ENCODE results near the gene GASK1B. TPM values are rescaled to one million over a fixed set of nuclear protein-coding genes. Genes with fewer than 3 reads are reported as not detected.

The GASK1B gene
- total RNA-seq, 1 experiment from 2014 or later = 6.5 TPM

GRCh38 chr4:158197194-158197776 is 24.5 kb upstream of the GASK1B start:
- Histone ChIP-seq H3K9me3 (replicated peaks) (no peaks in the 10 kb centered on the region), H3K4me3 (no peak overlapping the region), H3K27me3 (no peaks in the 10 kb centered on the region), H3K36me3 (no peaks in the 10 kb centered on the region), H3K4me1 (no peaks in the 10 kb centered on the region), H3K27ac (no peak overlapping the region)
- no peak for DNase-seq

GRCh38 chr4:158195297-158195696 is 22.5 kb upstream of the GASK1B start:
- Histone ChIP-seq H3K27me3 (no peaks in the 10 kb centered on the region), H3K36me3 (no peaks in the 10 kb centered on the region), H3K9me3 (replicated peaks) (no peaks in the 10 kb centered on the region), H3K4me1 (no peaks in the 10 kb centered on the region), H3K27ac (no peak overlapping the region), H3K4me3 (no peak overlapping the region)
- no peak for DNase-seq

GRCh38 chr4:158193171-158193749 is 20.4 kb upstream of the GASK1B start:
- no peak overlapping the region for H3K4me3 ChIP-seq
- no peaks in the 10 kb centered on the region for H3K4me1 ChIP-seq
- H3K9me3 ChIP-seq (replicated peaks) = no peaks in the 10 kb centered on the region
- H3K27ac ChIP-seq = no peak overlapping the region
- DNase-seq = peak in 1 of 2 experiments; percentile 26
- no peaks in the 10 kb centered on the region for H3K27me3 ChIP-seq
- H3K36me3 ChIP-seq = no peaks in the 10 kb centered on the region

- no peak for DNase-seq
- Histone ChIP-seq H3K4me3 (no peak overlapping the region), H3K27me3 (no peaks in the 10 kb centered on the region), H3K4me1 (no peaks in the 10 kb centered on the region), H3K36me3 (no peaks in the 10 kb centered on the region), H3K9me3 (replicated peaks) (no peaks in the 10 kb centered on the region), H3K27ac (no peak overlapping the region)
Measured at GRCh38 chr4:158192439-158193158, 19.8 kb upstream of the GASK1B start.

- Histone ChIP-seq H3K9me3 (replicated peaks) (no peaks in the 10 kb centered on the region), H3K27ac (no peak overlapping the region), H3K4me3 (no peak overlapping the region), H3K27me3 (no peaks in the 10 kb centered on the region), H3K4me1 (no peaks in the 10 kb centered on the region), H3K36me3 (no peaks in the 10 kb centered on the region)
- no peak for DNase-seq
Measured at GRCh38 chr4:158190718-158191117, 17.9 kb upstream of the GASK1B start.

GRCh38 chr4:158189422-158189821 is 16.6 kb upstream of the GASK1B start:
- H3K9me3 ChIP-seq (replicated peaks) = no peaks in the 10 kb centered on the region
- H3K4me3 ChIP-seq = no peak overlapping the region
- H3K27me3 ChIP-seq = no peaks in the 10 kb centered on the region
- no peaks in the 10 kb centered on the region for H3K4me1 ChIP-seq
- DNase-seq = no peak
- no peak overlapping the region for H3K27ac ChIP-seq
- no peaks in the 10 kb centered on the region for H3K36me3 ChIP-seq

- H3K4me3 ChIP-seq = no peak overlapping the region
- H3K27ac ChIP-seq = no peak overlapping the region
- H3K36me3 ChIP-seq = no peaks in the 10 kb centered on the region
- no peaks in the 10 kb centered on the region for H3K27me3 ChIP-seq
- H3K4me1 ChIP-seq = no peaks in the 10 kb centered on the region
- no peaks in the 10 kb centered on the region for H3K9me3 ChIP-seq (replicated peaks)
- no peak for DNase-seq
Measured at GRCh38 chr4:158186815-158187214, 14.0 kb upstream of the GASK1B start.

GRCh38 chr4:158182736-158183135 is 9.9 kb upstream of the GASK1B start:
- Histone ChIP-seq H3K27ac (no peak overlapping the region), H3K9me3 (replicated peaks) (no peaks in the 10 kb centered on the region), H3K4me1 (no peaks in the 10 kb centered on the region), H3K27me3 (no peaks in the 10 kb centered on the region), H3K36me3 (no peaks in the 10 kb centered on the region), H3K4me3 (no peak overlapping the region)
- DNase-seq = no peak

GRCh38 chr4:158181906-158182305 is 9.1 kb upstream of the GASK1B start:
- no peaks in the 10 kb centered on the region for H3K27me3 ChIP-seq
- H3K4me3 ChIP-seq = no peak overlapping the region
- DNase-seq = no peak

GRCh38 chr4:158179465-158179864 is 6.6 kb upstream of the GASK1B start:
- Histone ChIP-seq H3K4me3 (no peak overlapping the region), H3K27ac (no peak overlapping the region), H3K27me3 (no peaks in the 10 kb centered on the region)

More at GRCh38 chr4:158181906-158182305, 9.1 kb upstream of the GASK1B start:
- no peaks in the 10 kb centered on the region for H3K4me1 ChIP-seq
- H3K36me3 ChIP-seq = no peaks in the 10 kb centered on the region
- no peaks in the 10 kb centered on the region for H3K9me3 ChIP-seq (replicated peaks)
- no peak overlapping the region for H3K27ac ChIP-seq

GRCh38 chr4:158176776-158177175 is 4.0 kb upstream of the GASK1B start:
- Histone ChIP-seq H3K4me1 (no peaks in the 10 kb centered on the region), H3K36me3 (no peaks in the 10 kb centered on the region), H3K4me3 (no peak overlapping the region), H3K27ac (no peak overlapping the region), H3K9me3 (replicated peaks) (no peaks in the 10 kb centered on the region), H3K27me3 (no peaks in the 10 kb centered on the region)
- no peak for DNase-seq

More at GRCh38 chr4:158179465-158179864, 6.6 kb upstream of the GASK1B start:
- no peak for DNase-seq
- Histone ChIP-seq H3K36me3 (no peaks in the 10 kb centered on the region), H3K9me3 (replicated peaks) (no peaks in the 10 kb centered on the region), H3K4me1 (no peaks in the 10 kb centered on the region)

GRCh38 chr4:158176108-158176507 is 3.3 kb upstream of the GASK1B start:
- H3K27ac ChIP-seq = no peak overlapping the region
- H3K36me3 ChIP-seq = no peaks in the 10 kb centered on the region
- H3K4me3 ChIP-seq = no peak overlapping the region
- DNase-seq = no peak
- no peaks in the 10 kb centered on the region for H3K9me3 ChIP-seq (replicated peaks)
- no peaks in the 10 kb centered on the region for H3K4me1 ChIP-seq
- no peaks in the 10 kb centered on the region for H3K27me3 ChIP-seq

- Histone ChIP-seq H3K9me3 (replicated peaks) (no peaks in the 10 kb centered on the region), H3K4me3 (peak overlapping the region; percentile 56), H3K36me3 (no peaks in the 10 kb centered on the region), H3K4me1 (no peaks in the 10 kb centered on the region; the same call in 1 of the 2 replicates), H3K27ac (peak overlapping the region; percentile 90), H3K27me3 (no peaks in the 10 kb centered on the region)
- peak; percentile 38 to 61 for DNase-seq
Measured at GRCh38 chr4:158170691-158171561, 1.9 kb downstream of the GASK1B start.

GRCh38 chr4:158169931-158170690 is 2.7 kb downstream of the GASK1B start:
- Histone ChIP-seq H3K4me1 (no peaks in the 10 kb centered on the region; the same call in 1 of the 2 replicates), H3K9me3 (replicated peaks) (no peaks in the 10 kb centered on the region), H3K27ac (peak overlapping the region; percentile 90), H3K4me3 (peak overlapping the region; percentile 56), H3K36me3 (no peaks in the 10 kb centered on the region), H3K27me3 (no peaks in the 10 kb centered on the region)
- DNase-seq = peak; percentile 21 to 64

Data from SJCRH30 (cell line).